Muscle of leg (tissue), 11 donors: Measurements from ENCODE around the gene STMND1. TPM values are rescaled to one million over a fixed set of nuclear protein-coding genes. Genes with fewer than 3 reads are reported as not detected.

Source experiments
- DNase-seq: peaks from one replicate; pipeline ENCODE4 v3.0.0; 2013
- H3K27ac ChIP-seq: one replicate; pipeline ENCODE4 v1.5.1; 2013; ENCODE audit warnings: mild to moderate bottlenecking, low read length, control low read depth
- H3K27me3 ChIP-seq: one replicate; pipeline ENCODE4 v1.6.1; 2013; ENCODE audit warnings: low read length; ENCODE audit not compliant: control insufficient read depth, insufficient read depth
- H3K36me3 ChIP-seq: one replicate; pipeline ENCODE4 v1.6.1; 2013; ENCODE audit warnings: low read length; ENCODE audit not compliant: control insufficient read depth, insufficient read depth
- H3K4me1 ChIP-seq: one replicate; pipeline ENCODE4 v1.6.1; 2013; ENCODE audit warnings: low read length; ENCODE audit not compliant: control insufficient read depth, insufficient read depth
- H3K4me3 ChIP-seq: one replicate; pipeline ENCODE4 v1.5.1; 2013; ENCODE audit warnings: low read length, control low read depth
- H3K9me3 ChIP-seq: replicated peaks from 2 replicates; pipeline ENCODE4 v1.6.1; 2013; ENCODE audit warnings: low read depth, low read length; ENCODE audit not compliant: control insufficient read depth
- WGBS: methylation state at CpG from one replicate; pipeline ENCODE4 v1.1.5; 2013; ENCODE audit warnings: missing lambda C conversion rate; ENCODE audit not compliant: insufficient coverage; 5-methylcytosine and 5-hydroxymethylcytosine counted together
- polyA plus RNA-seq, 8 donors: library from polyadenylated mRNA; unstranded; fragments of 120-200 nt; gene quantifications; one replicate each; pipeline versions ENCODE4 v1.2.1 to v1.2.3, GENCODE V29; 2013; ENCODE audit warnings: inconsistent platforms in 1 of 8, low replicate concordance in 1 of 8; ENCODE audit not compliant: insufficient read length in 8 of 8, insufficient read depth in 1 of 8
- total RNA-seq: library from RNA; stranded (reverse); fragments of 120-200 nt; gene quantifications from one replicate; pipeline ENCODE4 v1.2.4, GENCODE V29; 2013

Gene STMND1
- total and polyA plus RNA-seq, 9 donors: 0.20 to 0.52 (median 0.28) TPM; not detected in 5

DNA sequence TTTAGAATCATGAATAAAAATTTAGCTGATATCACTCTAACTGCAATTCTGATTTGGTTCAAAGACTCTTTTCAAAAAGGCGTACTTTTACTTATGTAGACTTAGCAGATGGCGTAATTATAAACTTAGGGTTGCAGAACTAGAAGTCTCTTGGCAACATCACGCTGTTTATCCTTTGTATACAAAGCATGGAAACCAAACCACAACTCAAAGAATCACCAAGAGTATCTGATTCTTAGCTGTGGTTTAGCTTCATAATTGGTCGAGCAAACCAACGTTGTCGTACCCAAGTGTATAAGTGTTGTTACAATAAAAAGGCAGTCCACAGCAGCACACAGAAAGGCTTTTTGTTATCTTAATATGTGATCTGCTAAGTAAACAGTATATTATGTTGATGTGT is 18.2 kb downstream of the STMND1 start:
- Histone ChIP-seq H3K9me3 (no peaks in the 10 kb centered on the region), H3K4me3 (no peak overlapping the region), H3K27ac (no peak overlapping the region), H3K4me1 (no peaks in the 10 kb centered on the region), H3K36me3 (no peaks in the 10 kb centered on the region), H3K27me3 (peaks cover 2% of the 10 kb centered on the region)
- DNase-seq: no peak
- no CpG with 5 or more reads among the region's 6 CpGs for WGBS

DNA sequence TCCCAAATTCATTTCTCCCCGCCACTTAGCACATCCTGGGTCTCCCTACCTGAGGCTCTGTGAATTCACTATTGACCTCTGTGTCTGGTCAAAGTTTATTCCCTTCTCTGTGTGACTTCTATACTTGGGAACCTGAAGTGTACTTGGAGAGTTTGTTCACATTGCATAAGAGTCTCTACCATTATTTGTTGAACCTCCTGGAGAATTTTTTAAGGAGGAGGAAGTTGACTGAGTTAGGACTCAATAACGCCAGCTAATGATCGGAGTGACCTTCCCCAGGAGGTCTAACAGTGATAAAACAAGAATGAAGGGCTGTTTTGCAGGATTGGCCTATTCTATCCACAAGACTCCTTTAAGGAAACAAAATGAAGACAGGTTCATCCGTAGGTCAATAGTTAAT is 23.6 kb downstream of the STMND1 start:
- Histone ChIP-seq H3K9me3 (no peaks in the 10 kb centered on the region), H3K27ac (no peak overlapping the region), H3K27me3 (peaks cover 2% of the 10 kb centered on the region), H3K4me1 (no peaks in the 10 kb centered on the region), H3K36me3 (no peaks in the 10 kb centered on the region), H3K4me3 (no peak overlapping the region)
- no CpG with 5 or more reads among the region's 4 CpGs for WGBS
- no peak for DNase-seq

DNA sequence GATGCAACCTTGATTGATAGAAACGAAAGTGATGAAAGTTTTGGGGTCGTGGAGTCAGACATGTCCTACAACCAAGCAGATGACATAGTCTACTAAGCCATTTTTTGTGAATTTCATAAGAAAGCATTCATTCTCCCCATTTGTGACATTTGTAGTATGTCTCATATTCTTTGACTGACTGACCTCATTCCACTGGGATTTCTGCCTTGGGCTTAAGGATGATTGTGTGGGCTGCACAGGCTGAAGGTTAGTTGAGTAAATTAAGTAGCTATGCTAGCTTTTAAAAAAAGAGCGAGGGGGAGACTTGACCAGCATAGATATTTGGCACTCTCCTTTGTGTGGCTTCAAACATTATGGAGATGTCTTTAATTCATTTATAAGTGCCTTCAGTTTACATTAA is 28.9 kb downstream of the STMND1 start:
- no peak overlapping the region for H3K27ac ChIP-seq
- DNase-seq: no peak
- no peak overlapping the region for H3K4me3 ChIP-seq
- no peaks in the 10 kb centered on the region for H3K4me1 ChIP-seq
- no CpG with 5 or more reads among the region's 3 CpGs for WGBS
- H3K36me3 ChIP-seq: no peaks in the 10 kb centered on the region
- no peaks in the 10 kb centered on the region for H3K27me3 ChIP-seq
- peaks cover 4% of the 10 kb centered on the region for H3K9me3 ChIP-seq

DNA sequence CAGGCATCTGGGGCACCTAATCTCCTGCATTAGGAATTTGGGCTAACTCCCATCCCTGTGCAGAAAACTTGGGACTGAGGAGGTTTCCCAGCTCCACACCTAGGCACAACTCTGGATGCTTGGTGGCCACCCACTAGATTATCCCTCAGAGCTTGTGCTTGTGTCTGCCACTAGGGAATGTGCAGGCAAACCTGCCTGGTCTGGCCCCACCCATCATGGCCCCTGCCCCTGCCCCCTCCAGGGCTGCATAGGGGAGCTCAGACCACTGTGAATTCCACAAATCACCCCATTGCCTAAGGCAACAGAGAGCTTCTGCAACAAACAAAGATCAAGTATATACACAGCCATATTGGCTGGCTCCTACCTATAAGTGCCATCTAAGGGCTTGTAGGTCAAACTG is 31.1 kb downstream of the STMND1 start:
- H3K4me1 ChIP-seq: no peaks in the 10 kb centered on the region
- peaks cover 4% of the 10 kb centered on the region for H3K9me3 ChIP-seq
- H3K27ac ChIP-seq: no peak overlapping the region
- DNase-seq: no peak
- no peak overlapping the region for H3K4me3 ChIP-seq
- no peaks in the 10 kb centered on the region for H3K36me3 ChIP-seq
- no peaks in the 10 kb centered on the region for H3K27me3 ChIP-seq

DNA sequence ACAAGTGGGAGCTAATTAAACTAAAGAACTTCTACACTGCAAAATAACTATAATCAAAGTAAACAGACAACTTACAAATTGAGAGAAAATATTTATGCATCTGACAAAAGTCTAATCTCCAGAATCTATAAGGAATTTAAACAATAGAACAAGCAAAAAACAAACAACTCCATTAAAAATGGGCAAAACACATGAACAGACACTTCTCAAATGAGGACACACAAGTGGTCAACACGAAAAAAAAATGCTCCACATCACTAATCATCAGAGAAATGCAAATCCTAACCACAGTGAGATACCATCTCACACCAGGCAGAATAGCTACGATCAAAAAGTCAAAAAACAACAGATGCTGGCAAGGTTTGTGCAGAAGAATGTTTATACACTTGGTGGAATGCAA is 36.2 kb downstream of the STMND1 start:
- H3K27ac ChIP-seq: no peak overlapping the region
- DNase-seq: no peak
- no peaks in the 10 kb centered on the region for H3K36me3 ChIP-seq
- H3K9me3 ChIP-seq: peaks cover 6% of the 10 kb centered on the region
- WGBS: no CpG with 5 or more reads among the region's 2 CpGs
- H3K27me3 ChIP-seq: no peaks in the 10 kb centered on the region
- no peaks in the 10 kb centered on the region for H3K4me1 ChIP-seq
- H3K4me3 ChIP-seq: no peak overlapping the region

DNA sequence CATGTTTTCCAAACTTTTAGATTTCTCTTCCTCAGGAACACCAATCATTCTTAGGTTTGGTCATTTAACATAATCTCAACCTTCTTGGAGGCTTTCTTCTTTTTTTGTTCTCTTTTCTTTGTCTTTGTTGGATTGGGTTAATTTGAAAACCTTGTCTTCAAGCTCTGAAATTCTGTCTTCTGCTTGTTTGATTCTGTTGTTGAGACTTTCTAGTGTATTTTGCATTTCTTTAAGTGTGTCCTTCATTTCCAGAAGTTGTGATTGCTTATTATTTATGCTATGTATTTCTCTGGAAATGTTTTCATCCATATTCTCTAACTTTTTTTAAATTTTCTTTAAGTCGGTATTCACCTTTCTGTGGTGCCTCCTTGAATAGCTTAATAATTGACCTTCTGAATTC is 42.2 kb downstream of the STMND1 start:
- H3K4me3 ChIP-seq: no peak overlapping the region
- H3K27ac ChIP-seq: no peak overlapping the region
- WGBS: no CpG with 5 or more reads among the region's 1 CpG
- H3K9me3 ChIP-seq: peaks cover 5% of the 10 kb centered on the region
- no peaks in the 10 kb centered on the region for H3K36me3 ChIP-seq
- no peak for DNase-seq
- no peaks in the 10 kb centered on the region for H3K27me3 ChIP-seq
- no peaks in the 10 kb centered on the region for H3K4me1 ChIP-seq

DNA sequence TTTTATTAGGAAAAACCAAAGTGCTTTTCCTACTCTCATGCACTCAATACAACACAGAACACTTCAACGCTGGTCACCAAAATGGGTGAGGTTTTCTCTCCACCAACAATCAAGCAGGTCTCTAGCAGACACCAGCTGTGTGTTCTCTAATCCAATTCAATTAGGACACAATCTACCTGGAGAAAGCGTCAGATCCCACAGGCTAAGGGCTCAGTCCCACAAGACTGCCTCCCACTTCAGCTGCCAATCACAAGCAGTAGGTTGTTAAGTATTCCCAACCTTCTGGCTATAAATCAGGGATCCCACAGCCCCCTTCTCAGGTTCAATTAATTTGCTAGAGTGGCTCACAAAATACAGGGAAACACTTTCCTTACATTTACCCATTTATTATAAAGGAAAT is 47.7 kb downstream of the STMND1 start:
- no peaks in the 10 kb centered on the region for H3K4me1 ChIP-seq
- H3K36me3 ChIP-seq: no peaks in the 10 kb centered on the region
- no peak overlapping the region for H3K27ac ChIP-seq
- DNase-seq: no peak
- WGBS: 71% methylated on average over 1 of the region's 2 CpGs
- H3K9me3 ChIP-seq: peaks cover 4% of the 10 kb centered on the region
- H3K4me3 ChIP-seq: no peak overlapping the region
- no peaks in the 10 kb centered on the region for H3K27me3 ChIP-seq

DNA sequence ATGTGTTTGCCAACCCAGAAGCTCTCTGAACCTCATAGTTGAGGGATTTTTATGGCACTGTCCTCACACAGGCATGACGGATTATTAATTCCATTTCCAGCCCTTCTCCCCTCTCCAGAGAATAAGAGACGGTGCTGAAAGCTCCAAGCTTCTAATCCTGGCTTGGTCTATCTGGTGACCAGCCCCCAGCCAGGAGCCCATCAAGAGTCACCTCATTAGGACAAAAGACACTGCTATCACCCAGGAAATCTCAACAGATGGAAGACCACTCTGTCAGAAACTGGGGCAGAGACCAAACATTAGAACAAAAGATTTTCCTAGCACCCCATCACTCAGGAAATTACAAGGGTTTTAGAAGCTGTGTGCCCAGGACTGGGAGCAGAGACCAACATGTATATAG is 48.2 kb downstream of the STMND1 start:
- Histone ChIP-seq H3K4me1 (no peaks in the 10 kb centered on the region), H3K36me3 (no peaks in the 10 kb centered on the region), H3K27ac (no peak overlapping the region), H3K27me3 (no peaks in the 10 kb centered on the region), H3K4me3 (no peak overlapping the region), H3K9me3 (peaks cover 3% of the 10 kb centered on the region)
- DNase-seq: no peak
- 33% methylated on average over 1 of the region's 2 CpGs for WGBS

DNA sequence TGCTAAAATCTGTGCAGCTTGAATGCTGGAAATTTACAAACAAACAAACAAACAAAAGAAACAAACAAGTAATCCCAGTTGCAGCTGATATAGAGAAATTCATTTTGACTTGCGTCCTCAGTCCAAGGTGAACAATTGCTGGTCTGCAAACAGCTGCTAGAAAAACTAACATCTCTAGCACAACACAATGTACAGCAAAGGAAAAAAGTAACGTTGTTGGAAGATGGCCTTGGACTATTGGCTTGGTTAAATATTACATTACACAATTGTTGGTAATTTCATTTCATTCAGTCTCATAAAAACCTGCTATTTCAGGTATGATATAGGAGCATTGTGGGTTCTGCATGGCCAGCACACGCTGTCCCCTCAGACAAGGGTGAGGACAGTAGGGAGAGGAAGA is 50.0 kb downstream of the STMND1 start:
- WGBS: no CpG with 5 or more reads among the region's 3 CpGs
- no peaks in the 10 kb centered on the region for H3K27me3 ChIP-seq
- no peaks in the 10 kb centered on the region for H3K36me3 ChIP-seq
- peaks cover 3% of the 10 kb centered on the region for H3K9me3 ChIP-seq
- H3K4me1 ChIP-seq: no peaks in the 10 kb centered on the region
- no peak for DNase-seq
- no peak overlapping the region for H3K27ac ChIP-seq
- no peak overlapping the region for H3K4me3 ChIP-seq

DNA sequence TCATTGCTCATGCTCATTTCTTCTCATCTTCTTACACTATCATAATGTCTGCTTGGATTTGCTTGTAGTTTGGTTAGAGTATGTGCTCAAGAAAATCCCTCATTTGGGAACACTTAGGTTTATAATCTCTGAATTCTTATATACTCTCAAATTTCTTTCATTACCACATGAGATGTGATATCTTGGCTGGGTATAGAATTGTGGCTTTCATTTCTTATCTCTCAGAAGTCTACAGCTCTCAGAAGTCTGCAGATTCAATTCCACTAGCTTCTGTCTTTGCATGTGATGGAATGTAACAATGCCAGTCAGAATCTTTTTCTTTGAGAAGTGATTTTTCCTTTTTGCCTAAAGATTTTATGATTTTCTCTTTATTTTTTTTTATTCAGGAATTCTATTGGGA is 50.9 kb downstream of the STMND1 start:
- Histone ChIP-seq H3K4me3 (no peak overlapping the region), H3K9me3 (peaks cover 3% of the 10 kb centered on the region), H3K27me3 (no peaks in the 10 kb centered on the region), H3K27ac (no peak overlapping the region), H3K36me3 (no peaks in the 10 kb centered on the region), H3K4me1 (no peaks in the 10 kb centered on the region)
- DNase-seq: no peak

DNA sequence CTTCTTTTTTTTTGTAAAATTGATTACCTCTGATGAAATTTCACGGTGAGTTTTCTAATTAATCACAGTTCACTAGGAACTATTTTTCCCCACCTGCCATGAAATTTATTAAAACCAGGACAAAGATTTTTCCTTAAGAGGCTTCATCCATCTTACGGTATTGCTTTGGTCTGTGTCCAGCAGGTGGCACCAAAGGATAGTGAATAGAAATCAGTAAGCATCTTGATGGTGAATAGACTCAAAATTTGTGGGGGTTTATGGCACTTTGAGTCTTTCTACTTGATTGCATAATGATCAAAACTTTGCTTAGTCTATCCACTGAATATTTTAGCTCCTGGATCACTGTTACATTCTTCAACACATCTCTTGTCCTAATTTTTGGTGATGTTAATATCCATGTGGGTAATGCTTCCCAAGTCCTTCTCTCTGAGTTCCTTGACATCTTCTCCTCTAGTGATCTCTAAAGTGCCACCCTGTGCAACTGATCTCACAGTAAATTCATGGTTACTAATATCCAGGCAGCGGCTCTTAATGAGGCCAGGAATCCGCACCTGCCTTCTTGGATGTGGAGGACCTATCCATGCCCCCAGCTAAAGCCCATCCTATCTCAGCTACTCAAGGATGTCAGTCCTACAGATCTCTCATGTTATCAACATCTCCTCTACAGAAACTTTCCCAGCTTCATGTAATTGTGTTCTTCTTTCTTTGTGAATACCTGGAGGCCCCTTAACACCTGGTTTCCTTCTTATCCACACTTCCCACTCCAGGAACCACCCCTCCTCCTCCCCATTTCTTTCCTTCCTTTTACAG is 54.5 kb downstream of the STMND1 start:
- 77% methylated on average over 2 of the region's 4 CpGs for WGBS
- Histone ChIP-seq H3K27me3 (no peaks in the 10 kb centered on the region), H3K27ac (no peak overlapping the region), H3K36me3 (no peaks in the 10 kb centered on the region), H3K4me3 (no peak overlapping the region), H3K4me1 (peaks cover 5% of the 10 kb centered on the region), H3K9me3 (peaks cover 3% of the 10 kb centered on the region)
- DNase-seq: peak; percentile 89
